Ovary (tissue), 3 donors: ENCODE results near the gene TMEM145.

Experiments used
- CTCF ChIP-seq, 3 donors: fragments of 450-650 bp in 2 of 3; fragments of 200-600 bp in 1 of 3; IDR thresholded peaks; one replicate each; pipeline versions ENCODE4 v1.5.1 to v1.8.0; 2016 to 2022; ENCODE audit warnings: antibody characterized with exemption in 3 of 3, mild to moderate bottlenecking in 1 of 3
- EP300 ChIP-seq: sonication (generic); formaldehyde crosslinking; IDR thresholded peaks from one replicate; pipeline ENCODE4 v1.6.1; 2017; ENCODE audit warnings: antibody characterized with exemption
- donor health status: DM: no; HTN: no; CAD: no.

DNA sequence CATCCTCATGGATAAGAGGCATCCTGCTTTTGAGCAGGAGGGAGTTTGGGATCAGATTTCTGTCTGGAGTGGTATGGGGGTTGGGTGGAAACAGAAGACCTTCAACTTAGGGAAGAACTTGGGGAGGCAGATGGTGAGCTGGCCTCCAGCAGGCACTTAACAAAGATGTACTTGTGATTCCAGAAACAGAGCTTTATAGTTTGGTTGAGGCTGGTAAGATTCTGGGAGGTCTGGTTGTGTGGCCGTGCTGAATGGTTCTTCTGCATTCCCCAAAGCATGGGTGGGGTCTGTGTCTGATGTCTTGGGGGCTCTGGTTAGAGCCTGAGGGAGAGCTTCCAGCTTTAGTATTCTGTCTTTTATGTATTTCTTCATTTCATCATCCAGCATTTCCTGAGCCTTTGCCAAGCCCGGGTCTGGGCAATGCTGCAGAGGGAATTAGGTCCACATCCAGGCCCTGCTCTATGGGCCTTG is 17.2 kb downstream of the TMEM145 start:
- TF ChIP-seq CTCF (IDR thresholded peaks at IDR 0.05): no peak
- TF ChIP-seq EP300: no peak
